ENCODE results near the gene SYT1. TPM values are rescaled to one million over a fixed set of nuclear protein-coding genes. Genes with fewer than 3 reads are reported as not detected.
A peak's percentile ranks its signal among the peaks of the same experiment; 100 is the strongest.
"Not testable (repeated sequence)": the region's sequence is repeated elsewhere in the genome, so short reads cannot be mapped to it uniquely, and the experiment has no call there.

The SYT1 gene
- total RNA-seq, 1 donor from 2014 or later, result 0.17 TPM

DNA sequence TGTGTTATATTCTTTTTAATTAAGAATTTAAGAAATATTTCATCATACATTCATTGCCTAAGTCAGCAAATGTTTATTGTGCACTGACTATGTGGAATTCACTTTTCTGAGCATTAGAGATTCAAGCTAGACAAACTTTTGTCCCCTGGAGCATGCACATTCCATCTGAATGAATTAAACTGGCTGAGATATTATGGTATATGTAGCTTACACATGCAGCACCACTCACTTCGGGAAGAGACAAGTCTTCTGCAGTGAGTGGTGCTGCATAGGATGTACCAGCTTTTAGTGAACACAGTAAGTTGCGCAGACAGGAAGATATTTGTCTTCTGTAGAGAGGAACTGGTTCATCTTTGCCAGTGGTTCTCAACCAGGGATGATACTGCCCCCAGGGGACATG lies 318.4 kb downstream of the SYT1 start:
- intact Hi-C loops (cut with micrococcal nuclease), result no loop called here
- DNase-seq (no peak), ATAC-seq (no peak)

GRCh38 chr12:79183926-79184325 lies 319.4 kb downstream of the SYT1 start:
- intact Hi-C loops (cut with micrococcal nuclease), result no loop called here
- DNase-seq, result no peak
- ATAC-seq, result no peak

DNA sequence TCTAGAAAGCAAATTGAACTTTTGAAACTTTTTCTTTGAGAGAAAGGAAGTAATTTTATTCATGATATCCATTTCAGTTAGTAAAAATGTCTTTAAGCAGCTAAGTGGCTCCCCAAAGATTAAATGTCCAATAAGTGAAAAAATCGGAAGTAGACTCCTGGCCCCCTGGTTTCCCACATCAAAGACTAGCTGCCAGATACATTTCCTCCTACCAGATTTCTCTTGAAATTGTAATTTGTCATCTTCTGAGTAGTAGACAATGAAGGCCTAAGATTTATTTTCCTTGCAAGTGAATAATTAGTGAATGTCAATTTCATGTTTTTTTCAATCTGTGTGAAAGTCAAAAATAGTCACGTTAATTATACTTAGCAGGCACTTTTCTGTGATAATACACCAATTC lies 321.9 kb downstream of the SYT1 start:
- ATAC-seq (no peak), DNase-seq (no peak)
- intact Hi-C loops (cut with micrococcal nuclease), result no loop called here

DNA sequence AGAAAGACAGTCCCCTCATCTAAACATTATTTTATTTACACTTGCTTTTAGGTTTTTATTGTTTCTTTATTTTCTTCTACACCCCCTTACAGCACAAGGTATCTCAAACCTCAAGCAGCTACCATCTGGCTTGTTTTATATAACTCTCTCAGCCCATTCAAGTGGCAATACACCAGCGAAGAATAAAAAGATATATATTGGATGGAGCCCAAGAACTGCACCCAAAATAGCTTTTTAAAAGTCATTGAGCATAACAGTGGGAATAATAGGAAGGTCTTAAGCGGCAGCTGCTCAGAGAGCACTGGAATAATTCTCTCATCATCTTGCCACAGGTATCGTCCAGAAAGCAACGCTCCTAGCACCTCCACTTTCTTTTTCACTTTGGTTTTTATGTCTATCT lies 322.5 kb downstream of the SYT1 start:
- ATAC-seq (peak; percentile 87), DNase-seq (no peak)
- intact Hi-C loops (cut with micrococcal nuclease), result no loop called here

GRCh38 chr12:79191391-79191790 lies 326.8 kb downstream of the SYT1 start:
- DNase-seq (no peak), ATAC-seq (no peak)
- intact Hi-C loops (cut with micrococcal nuclease), result no loop called here

- DNase-seq (no peak), ATAC-seq (no peak)
- intact Hi-C loops (cut with micrococcal nuclease), result no loop called here
These were observed 330.0 kb downstream of the SYT1 start for GRCh38 chr12:79194595-79194994.

DNA sequence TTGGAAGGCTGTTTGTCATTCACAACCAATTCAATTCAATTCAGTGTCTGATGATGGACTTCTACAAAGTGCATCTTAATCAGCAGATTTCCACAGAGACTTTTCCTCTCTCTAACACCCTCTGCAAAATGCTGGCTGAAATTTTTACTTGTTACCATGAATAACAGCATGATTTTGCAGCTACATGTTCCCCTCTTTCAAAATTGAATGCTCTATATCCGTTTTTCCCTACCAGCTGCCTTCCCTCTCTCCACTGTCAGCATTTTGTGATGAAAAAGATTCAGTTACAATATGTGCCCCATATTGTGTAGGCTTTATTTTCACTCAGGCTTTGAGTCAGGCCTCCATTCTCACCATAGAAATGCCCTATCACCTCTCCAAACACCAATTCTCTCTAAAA lies 334.6 kb downstream of the SYT1 start:
- no peak for ATAC-seq

GRCh38 chr12:79200176-79200575 lies 335.6 kb downstream of the SYT1 start:
- intact Hi-C loops (cut with micrococcal nuclease), result no loop called here
- no peak for DNase-seq
- no peak for ATAC-seq

More for the DNA sequence above, 334.6 kb downstream of the SYT1 start:
- intact Hi-C loops (cut with micrococcal nuclease), result no loop called here
- no peak for DNase-seq

DNA sequence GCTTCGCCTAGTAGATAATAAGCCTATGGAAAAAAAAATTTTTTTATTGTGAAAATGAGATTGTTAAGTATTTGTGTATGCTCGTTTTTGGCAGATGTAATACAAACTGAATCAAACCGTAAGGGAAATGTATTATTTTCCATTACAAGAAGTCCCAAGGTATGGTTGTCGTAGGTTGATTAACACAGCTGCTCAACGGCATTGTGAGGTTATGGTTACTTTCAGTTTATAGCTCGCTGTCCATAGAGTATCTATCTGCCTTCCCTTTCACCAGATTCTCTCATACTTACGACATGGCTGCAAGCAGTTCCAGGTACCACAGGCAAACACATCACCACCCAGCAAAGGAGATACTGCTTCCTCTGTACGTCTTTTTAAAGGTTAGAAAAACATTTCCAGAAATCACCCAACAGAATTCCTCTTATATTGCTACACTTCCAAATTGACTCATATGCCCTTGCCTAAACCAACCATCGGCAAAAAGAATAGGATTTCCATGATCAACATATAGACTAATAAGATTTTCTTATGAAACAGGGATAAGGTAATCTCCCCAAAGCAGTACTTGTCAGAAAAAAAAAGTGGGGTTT lies 338.6 kb downstream of the SYT1 start:
- DNase-seq, result no peak
- ATAC-seq, result no peak
- intact Hi-C loops (cut with micrococcal nuclease), result no loop called here

GRCh38 chr12:79206871-79207270 lies 342.3 kb downstream of the SYT1 start:
- ATAC-seq, result no peak
- DNase-seq, result no peak
- intact Hi-C loops (cut with micrococcal nuclease), result no loop called here

- ATAC-seq; DNase-seq; intact Hi-C loops (cut with micrococcal nuclease): not testable (repeated sequence)
These were observed 345.8 kb downstream of the SYT1 start for GRCh38 chr12:79210403-79210802.

GRCh38 chr12:79217306-79217705 lies 352.7 kb downstream of the SYT1 start:
- ATAC-seq (no peak), DNase-seq (no peak)
- intact Hi-C loops (cut with micrococcal nuclease), result no loop called here

- ATAC-seq (no peak), DNase-seq (no peak)
- intact Hi-C loops (cut with micrococcal nuclease), result no loop called here
These were observed 358.6 kb downstream of the SYT1 start for GRCh38 chr12:79223210-79223609.

DNA sequence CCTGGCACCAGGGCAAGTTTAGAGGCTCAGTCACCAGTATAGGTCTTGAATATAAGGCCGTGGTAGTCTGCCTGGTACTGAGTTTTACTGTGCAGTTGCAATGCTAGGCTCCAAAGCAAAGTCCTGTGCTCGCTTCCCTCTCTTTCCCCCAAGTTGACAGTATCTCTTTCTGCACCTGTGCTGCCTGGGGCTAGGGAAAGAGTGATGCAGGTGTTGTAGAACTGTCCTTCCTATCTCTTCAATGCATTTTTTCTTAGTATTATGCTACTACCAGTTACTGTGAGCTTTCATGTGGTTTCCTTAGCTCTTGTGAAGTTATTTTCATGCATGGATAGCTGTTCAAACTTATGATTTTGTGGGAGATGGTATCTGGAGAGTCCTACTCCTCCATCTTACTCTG lies 359.2 kb downstream of the SYT1 start:
- intact Hi-C loops (cut with micrococcal nuclease), result no loop called here
- DNase-seq (no peak), ATAC-seq (no peak)

GRCh38 chr12:79227091-79227490 lies 362.5 kb downstream of the SYT1 start:
- no peak for DNase-seq
- intact Hi-C loops (cut with micrococcal nuclease), result no loop called here
- ATAC-seq, result no peak

DNA sequence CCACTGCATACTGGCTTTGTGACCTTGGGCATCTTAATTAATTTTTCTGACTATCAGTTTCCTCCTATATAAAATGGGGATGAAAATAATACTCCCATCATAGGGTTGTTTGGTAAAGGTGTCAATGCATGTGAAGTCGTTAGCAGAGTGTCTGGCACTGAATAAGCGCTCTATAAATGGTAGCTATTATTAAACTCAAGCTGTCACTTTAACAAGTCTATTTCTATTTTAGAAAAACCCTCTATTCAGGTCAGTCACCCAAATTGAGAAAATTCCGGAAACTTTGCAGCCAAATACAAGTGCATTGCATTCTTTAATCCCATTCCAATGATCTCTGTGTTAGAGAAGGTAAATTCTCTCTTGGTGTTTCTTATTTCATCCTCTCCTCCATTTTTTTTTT lies 363.1 kb downstream of the SYT1 start:
- ATAC-seq, result no peak
- intact Hi-C loops (cut with micrococcal nuclease), result no loop called here
- DNase-seq, result no peak

GRCh38 chr12:79233341-79233781 lies 368.8 kb downstream of the SYT1 start:
- intact Hi-C loops (cut with micrococcal nuclease), result no loop called here
- ATAC-seq (no peak), DNase-seq (no peak)

DNA sequence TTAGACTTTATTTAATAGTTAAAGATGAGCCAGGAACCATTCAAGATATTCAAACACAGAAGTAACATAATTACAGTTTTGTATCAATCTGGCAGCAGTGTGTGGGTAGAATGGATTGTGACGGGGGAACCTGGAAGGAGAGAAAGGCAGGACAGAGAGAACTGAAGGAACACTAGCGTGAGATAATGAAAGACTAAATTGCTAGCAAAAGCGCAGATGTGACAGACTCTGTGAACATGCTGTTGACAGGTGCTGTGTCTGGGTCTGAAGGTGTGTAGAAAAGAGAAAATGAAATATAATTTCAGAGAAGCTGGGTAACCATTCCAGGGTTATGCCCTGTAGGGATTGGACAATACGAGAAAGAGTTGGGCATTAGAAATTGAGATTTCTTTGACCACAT lies 372.3 kb downstream of the SYT1 start:
- intact Hi-C loops (cut with micrococcal nuclease), result no loop called here
- DNase-seq, result no peak
- no peak for ATAC-seq

DNA sequence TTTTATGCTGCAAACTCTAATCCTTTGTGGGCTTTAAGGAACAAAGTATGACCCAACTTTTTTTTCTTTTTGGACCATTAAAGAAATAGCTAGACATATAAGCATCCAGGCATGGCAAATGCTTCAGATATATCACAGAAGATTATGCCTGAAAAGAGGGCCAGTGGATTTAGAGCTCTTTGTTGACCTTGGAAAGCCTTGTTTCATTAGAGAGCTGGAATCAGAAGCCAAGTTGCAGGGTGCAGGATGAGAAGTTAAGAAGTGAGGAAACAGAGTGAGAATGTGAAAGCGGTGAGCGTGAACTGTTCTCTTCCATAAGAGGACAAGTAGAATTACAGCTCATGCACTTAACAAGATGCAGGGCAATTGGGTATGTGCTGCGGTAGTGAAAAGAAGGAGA lies 373.7 kb downstream of the SYT1 start:
- ATAC-seq (no peak), DNase-seq (no peak)
- intact Hi-C loops (cut with micrococcal nuclease), result no loop called here

GRCh38 chr12:79247494-79247893 lies 382.9 kb downstream of the SYT1 start:
- DNase-seq (no peak), ATAC-seq (no peak)
- intact Hi-C loops (cut with micrococcal nuclease), result no loop called here

DNA sequence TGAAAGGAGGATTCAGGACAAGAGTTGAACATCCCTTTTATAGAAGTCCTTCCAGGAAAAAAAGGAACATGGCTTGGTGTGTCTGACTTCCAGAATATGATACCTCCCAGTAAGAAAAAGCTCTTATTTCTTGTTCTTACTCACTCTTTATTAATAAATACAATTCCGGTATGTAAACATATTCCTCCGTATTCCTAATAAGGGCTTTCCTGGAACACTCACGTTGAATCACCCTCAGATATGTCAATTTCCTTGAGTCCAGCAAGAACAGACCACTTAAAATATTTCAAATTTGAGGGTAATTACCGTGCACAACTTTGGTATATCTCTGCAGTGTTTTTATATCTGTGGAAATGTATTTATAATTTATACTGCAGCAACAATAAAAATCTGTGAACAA lies 385.6 kb downstream of the SYT1 start:
- ATAC-seq, result no peak
- intact Hi-C loops (cut with micrococcal nuclease), result no loop called here
- DNase-seq, result no peak
